B cell (primary cell): ENCODE results near the gene SERPINF2. TPM values are rescaled to one million over a fixed set of nuclear protein-coding genes. Genes with fewer than 3 reads are reported as not detected.

Source experiments
- ATAC-seq: fragments of 200-7000 bp; cut with Tn5 transposase; one replicate; pipeline ENCODE4 v1.10.0; 2021; ENCODE audit warnings: low read depth, mild to moderate bottlenecking, moderate number of reproducible peaks, moderate library complexity
- CTCF ChIA-PET: fragments of 350-600 bp; sonication (Branson Sonifier 250); formaldehyde crosslinking; loops from one replicate; lab custom pipeline; 2021; ENCODE audit warnings: antibody characterized with exemption, inconsistent platforms; lab: Charles Lee
- POLR2A ChIA-PET: fragments of 350-600 bp; sonication (Branson Sonifier 250); formaldehyde crosslinking; loops from one replicate; lab custom pipeline; 2021; ENCODE audit warnings: antibody characterized with exemption; lab: Charles Lee
- DNase-seq: peaks from one replicate; pipeline ENCODE4 v3.0.0; 2013
- H2AFZ ChIP-seq: 2 replicates; pipeline ENCODE4 v1.6.1; 2012; ENCODE audit warnings: mild to moderate bottlenecking, low read depth, low read length; ENCODE audit not compliant: insufficient read depth, poor library complexity, severe bottlenecking
- H3K27ac ChIP-seq, 2 donors: 1 replicate in 1 of 2; 2 replicates in 1 of 2; pipeline ENCODE4 v1.5.1; 2012 to 2013; ENCODE audit warnings: low read length in 2 of 2, mild to moderate bottlenecking in 2 of 2, moderate library complexity in 1 of 2
- H3K27me3 ChIP-seq, 4 experiments: fragments of 200-600 bp in 1 of 4; sonication (generic) in 1 of 4; replicated peaks in 1 of 4; 1 replicate in 2 of 4; 2 replicates in 2 of 4; pipeline versions ENCODE4 v1.6.1 to v1.7.0; 2013 to 2016; ENCODE audit warnings: low read length in 3 of 4, mild to moderate bottlenecking in 2 of 4, mixed read lengths in 1 of 4, moderate library complexity in 1 of 4; ENCODE audit not compliant: insufficient read depth in 4 of 4, control insufficient read depth in 3 of 4; ENCODE audit errors: control extremely low read depth in 1 of 4
- H3K36me3 ChIP-seq, 2 experiments: replicated peaks in 1 of 2; 1 replicate in 1 of 2; 2 replicates in 1 of 2; pipeline versions ENCODE4 v1.6.1 to v1.7.1; 2013; ENCODE audit warnings: low read length in 1 of 2; ENCODE audit not compliant: insufficient read depth in 2 of 2, control insufficient read depth in 1 of 2; ENCODE audit errors: control extremely low read depth in 1 of 2, extremely low read depth in 1 of 2
- H3K4me1 ChIP-seq, 2 donors: fragments of 200-600 bp in 1 of 2; sonication (generic) in 1 of 2; 1 replicate in 1 of 2; 2 replicates in 1 of 2; pipeline versions ENCODE4 v1.5.1 to v1.6.1; 2013 to 2017; ENCODE audit warnings: low read length in 2 of 2; ENCODE audit not compliant: control insufficient read depth in 2 of 2, insufficient read depth in 2 of 2
- H3K4me2 ChIP-seq: replicated peaks from 2 replicates; pipeline ENCODE3; 2012; ENCODE audit warnings: mild to moderate bottlenecking, low read depth, low read length; ENCODE audit not compliant: poor library complexity, severe bottlenecking
- H3K4me3 ChIP-seq, 5 experiments: fragments of 200-600 bp in 1 of 5; sonication (generic) in 1 of 5; 1 replicate in 3 of 5; 2 replicates in 2 of 5; pipeline versions ENCODE4 v1.5.1 to v1.7.0; 2011 to 2016; ENCODE audit warnings: low read length in 4 of 5, mild to moderate bottlenecking in 4 of 5, low read depth in 2 of 5, control low read depth in 1 of 5, moderate library complexity in 1 of 5; ENCODE audit not compliant: insufficient read depth in 1 of 5; ENCODE audit errors: control extremely low read depth in 1 of 5, extremely low read depth in 1 of 5
- H3K79me2 ChIP-seq: fragments of 200-600 bp; sonication (generic); one replicate; pipeline ENCODE4 v1.6.0; 2016; ENCODE audit warnings: low read length; ENCODE audit not compliant: control insufficient read depth, insufficient read depth
- H3K9ac ChIP-seq: fragments of 200-600 bp; sonication (generic); 2 replicates; pipeline ENCODE4 v1.6.1; 2017; ENCODE audit warnings: mild to moderate bottlenecking, low read length, moderate library complexity
- H3K9me3 ChIP-seq, 3 donors: one replicate each; pipeline versions ENCODE4 v1.6.1 to v1.7.1; 2013; ENCODE audit warnings: low read length in 2 of 3; ENCODE audit not compliant: control insufficient read depth in 2 of 3, insufficient read depth in 1 of 3; ENCODE audit errors: control extremely low read depth in 1 of 3
- H4K20me1 ChIP-seq: 2 replicates; pipeline ENCODE4 v1.6.0; 2012; ENCODE audit warnings: mild to moderate bottlenecking, low read length; ENCODE audit not compliant: insufficient read depth, control insufficient read depth, poor library complexity, severe bottlenecking
- H3K27ac Mint-ChIP-seq: one replicate; pipeline ENCODE4 v1.8.0; 2021; ENCODE audit warnings: mixed read lengths
- H3K27me3 Mint-ChIP-seq: one replicate; pipeline ENCODE4 v1.8.0; 2021; ENCODE audit warnings: mixed read lengths
- H3K4me1 Mint-ChIP-seq: one replicate; pipeline ENCODE4 v1.8.0; 2021; ENCODE audit warnings: mixed read lengths
- H3K4me3 Mint-ChIP-seq: one replicate; pipeline ENCODE4 v1.8.0; 2021; ENCODE audit warnings: mixed read lengths
- H3K9me3 Mint-ChIP-seq: one replicate; pipeline ENCODE4 v1.8.0; 2022; ENCODE audit warnings: mixed read lengths; ENCODE audit not compliant: insufficient read depth
- EZH2 ChIP-seq: IDR thresholded peaks from 2 replicates; pipeline ENCODE4 v1.6.1; 2012; ENCODE audit warnings: borderline replicate concordance, low read depth, mild to moderate bottlenecking, moderate library complexity, low read length; ENCODE audit not compliant: insufficient read depth, poor library complexity, severe bottlenecking
- WGBS: methylation state at CpG from one replicate; pipeline ENCODE4 v1.1.5; 2013; ENCODE audit warnings: missing lambda C conversion rate; ENCODE audit not compliant: insufficient coverage; 5-methylcytosine and 5-hydroxymethylcytosine counted together
- intact Hi-C: fragments of 100-400 bp; cut with micrococcal nuclease; formaldehyde crosslinking; loops from one replicate; pipeline ENCODE4 v1.10.0; 2022
- polyA minus RNA-seq: library from RNA; depleted of rRNA, polyadenylated mRNA; stranded (reverse); fragments of >200 nt; gene quantifications from 2 replicates; pipeline ENCODE4 v1.2.3, GENCODE V29; 2012
- polyA plus RNA-seq: library from polyadenylated mRNA; depleted of rRNA; stranded (reverse); fragments of >200 nt; gene quantifications from 2 replicates; pipeline ENCODE4 v1.2.3, GENCODE V29; 2012
- total RNA-seq, 2 donors: library from RNA; stranded (reverse); fragments of 120-200 nt in 1 of 2; gene quantifications; 1 replicate in 1 of 2; 2 replicates in 1 of 2; pipeline versions ENCODE4 v1.2.3 to v1.2.4, GENCODE V29; 2013 to 2022
- TF ChIP-seq, protein P1 (sequence below): fragments of 200-600 bp; IDR thresholded peaks from one replicate; pipeline ENCODE4 v1.8.0; 2022; ENCODE audit warnings: antibody characterized with exemption, mild to moderate bottlenecking

The SERPINF2 gene
- 2.6 and 3.9 TPM in 2 replicates for total RNA-seq
- 1.0 TPM for total RNA-seq (2013)
- polyA plus RNA-seq: 0.61 and 0.97 TPM in 2 replicates
- polyA minus RNA-seq: 0.60 and 1.1 TPM in 2 replicates

DNA sequence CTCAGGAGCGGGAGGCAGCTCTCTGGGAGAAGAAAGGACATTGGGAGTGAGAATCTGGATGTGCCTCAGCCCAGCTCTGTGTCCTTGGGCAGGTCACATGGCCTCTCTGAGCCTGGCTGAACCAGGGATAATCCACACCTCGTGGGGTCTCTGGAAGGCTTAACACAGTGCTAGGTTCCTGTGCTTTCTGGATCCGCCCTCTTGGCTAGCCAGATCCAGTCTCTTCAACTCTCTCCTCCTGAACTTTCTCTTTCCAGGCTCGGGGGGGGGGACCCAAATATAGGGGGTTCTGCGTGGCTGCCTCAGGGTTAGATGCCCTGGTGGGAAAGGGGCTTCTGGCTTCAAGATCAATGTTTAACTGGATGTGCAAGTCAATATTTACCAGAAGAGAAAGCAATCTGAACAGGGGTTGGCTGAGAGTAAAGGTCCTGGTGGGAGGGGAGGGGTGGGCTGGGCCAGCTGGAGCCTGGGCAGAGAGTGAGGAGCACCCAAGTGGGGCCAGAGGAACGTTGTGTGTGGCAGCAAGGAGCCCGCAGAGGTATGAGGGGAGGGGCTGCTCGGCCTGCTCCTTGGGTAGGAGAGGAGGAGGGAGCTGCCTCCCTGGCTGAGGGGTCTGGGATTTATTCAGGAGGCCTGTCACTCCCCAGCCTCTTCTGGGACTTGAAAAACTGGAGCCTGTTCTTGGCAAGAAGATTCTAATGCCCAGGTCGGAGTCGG lies at the start of gene SERPINF2:
Gene SERPINF2 (plus strand): TSS at position 501 of the 717 bp plus-strand sequence. CDS start 2,125 bp downstream, outside the sequence.
- peaks cover 0 to 8% of the 10 kb centered on the region in 2 experiments for H3K36me3 ChIP-seq
- no peak within 1 kb of the TSS for H3K27ac ChIP-seq
- no peaks in the 10 kb centered on the region for H3K4me1 ChIP-seq
- 81% methylated on average over 7 of the region's 10 CpGs for whole genome bisulfite sequencing
- ChIA-PET POLR2A (no interaction called here), CTCF (no interaction called here)
- no peak within 1 kb of the TSS for H2AFZ ChIP-seq
- H3K9ac ChIP-seq: no peak within 1 kb of the TSS
- Mint-ChIP-seq H3K4me1 (no peaks in the 10 kb centered on the region), H3K9me3 (no peaks in the 10 kb centered on the region), H3K27ac (peak within 1 kb of the TSS; percentile 46), H3K4me3 (no peak within 1 kb of the TSS), H3K27me3 (no peaks in the 10 kb centered on the region)
- TF ChIP-seq, protein P1, sequence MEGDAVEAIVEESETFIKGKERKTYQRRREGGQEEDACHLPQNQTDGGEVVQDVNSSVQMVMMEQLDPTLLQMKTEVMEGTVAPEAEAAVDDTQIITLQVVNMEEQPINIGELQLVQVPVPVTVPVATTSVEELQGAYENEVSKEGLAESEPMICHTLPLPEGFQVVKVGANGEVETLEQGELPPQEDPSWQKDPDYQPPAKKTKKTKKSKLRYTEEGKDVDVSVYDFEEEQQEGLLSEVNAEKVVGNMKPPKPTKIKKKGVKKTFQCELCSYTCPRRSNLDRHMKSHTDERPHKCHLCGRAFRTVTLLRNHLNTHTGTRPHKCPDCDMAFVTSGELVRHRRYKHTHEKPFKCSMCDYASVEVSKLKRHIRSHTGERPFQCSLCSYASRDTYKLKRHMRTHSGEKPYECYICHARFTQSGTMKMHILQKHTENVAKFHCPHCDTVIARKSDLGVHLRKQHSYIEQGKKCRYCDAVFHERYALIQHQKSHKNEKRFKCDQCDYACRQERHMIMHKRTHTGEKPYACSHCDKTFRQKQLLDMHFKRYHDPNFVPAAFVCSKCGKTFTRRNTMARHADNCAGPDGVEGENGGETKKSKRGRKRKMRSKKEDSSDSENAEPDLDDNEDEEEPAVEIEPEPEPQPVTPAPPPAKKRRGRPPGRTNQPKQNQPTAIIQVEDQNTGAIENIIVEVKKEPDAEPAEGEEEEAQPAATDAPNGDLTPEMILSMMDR: no peak
- no peak for TF ChIP-seq EZH2
- ATAC-seq (no peak), DNase-seq (no peak)
- H3K4me2 ChIP-seq: no peak within 1 kb of the TSS
- H3K9me3 ChIP-seq: no peaks in the 10 kb centered on the region
- no peaks in the 10 kb centered on the region for H3K27me3 ChIP-seq
- peaks cover 7% of the 10 kb centered on the region for H4K20me1 ChIP-seq
- intact Hi-C loops: no loop called here
- H3K4me3 ChIP-seq: no peak within 1 kb of the TSS
- H3K79me2 ChIP-seq: no peaks in the 10 kb centered on the region

GRCh38 chr17:1693339-1693738 lies 49.3 kb upstream of the SERPINF2 start:
- no peaks in the 10 kb centered on the region for H3K36me3 ChIP-seq
- Mint-ChIP-seq H3K4me1 (no peaks in the 10 kb centered on the region), H3K4me3 (no peak overlapping the region), H3K27me3 (peaks cover 13% of the 10 kb centered on the region), H3K9me3 (no peaks in the 10 kb centered on the region), H3K27ac (peak overlapping the region; percentile 24)
- no peak for TF ChIP-seq EZH2
- TF ChIP-seq, protein P1: no peak
- H3K27me3 ChIP-seq: peaks cover 0 to 3% (median 0%) of the 10 kb centered on the region in 4 experiments
- intact Hi-C loops: no loop called here
- H3K79me2 ChIP-seq: no peaks in the 10 kb centered on the region
- H3K9ac ChIP-seq: no peak overlapping the region
- H2AFZ ChIP-seq: no peak overlapping the region
- DNase-seq (no peak), ATAC-seq (no peak)
- H3K4me1 ChIP-seq: no peaks in the 10 kb centered on the region
- no peak overlapping the region for H3K4me3 ChIP-seq
- H3K4me2 ChIP-seq: no peak overlapping the region
- WGBS: 80% methylated on average over 7 of the region's 7 CpGs
- H4K20me1 ChIP-seq: no peaks in the 10 kb centered on the region
- ChIA-PET CTCF (no interaction called here), POLR2A (no interaction called here)
- H3K27ac ChIP-seq: no peak overlapping the region
- no peaks in the 10 kb centered on the region for H3K9me3 ChIP-seq
